NT2/D1 (cell line): ENCODE measurements around the gene CACNA2D1.

ENCODE experiments used
- YY1 ChIP-seq: IDR thresholded peaks from 2 replicates; pipeline ENCODE4 v1.6.1; 2011; ENCODE audit not compliant: insufficient read length, insufficient read depth
- ZNF274 ChIP-seq: IDR thresholded peaks from 2 replicates; pipeline ENCODE4 v1.6.1; 2011; ENCODE audit warnings: mild to moderate bottlenecking, low read depth, low read length

- TF ChIP-seq YY1 (no peak), ZNF274 (no peak)
Observed at GRCh38 chr7:82294382-82294784, 149.2 kb downstream of the CACNA2D1 start.
